Upper lobe of left lung (tissue), 4 donors: ENCODE measurements around the gene ST3GAL3.

Source experiments
- CTCF ChIP-seq, 6 experiments: fragments of 450-650 bp in 4 of 6; fragments of 200-600 bp in 2 of 6; sonication (generic) in 2 of 6; IDR thresholded peaks; one replicate each; pipeline ENCODE4 v1.5.1; 2016 to 2019; ENCODE audit warnings: antibody characterized with exemption in 6 of 6
- EP300 ChIP-seq, 4 donors: sonication (generic); formaldehyde crosslinking; IDR thresholded peaks; one replicate each; pipeline ENCODE4 v1.5.1; 2017; ENCODE audit warnings: antibody characterized with exemption in 4 of 4, control low read depth in 2 of 4
- POLR2A ChIP-seq, 4 donors: fragments of 450-650 bp; IDR thresholded peaks; one replicate each; pipeline ENCODE4 v1.5.1; 2016 to 2017; ENCODE audit warnings: antibody characterized with exemption in 4 of 4, mild to moderate bottlenecking in 2 of 4
- POLR2AphosphoS5 ChIP-seq, 2 donors: sonication (generic); formaldehyde crosslinking; IDR thresholded peaks; one replicate each; pipeline ENCODE4 v1.5.1; 2017; ENCODE audit warnings: antibody characterized with exemption in 2 of 2

- TF ChIP-seq CTCF (IDR thresholded peaks at IDR 0.05) (no peak), POLR2A (IDR thresholded peaks at IDR 0.05) (no peak), POLR2AphosphoS5 (IDR thresholded peaks at IDR 0.05) (no peak), EP300 (IDR thresholded peaks at IDR 0.05) (no peak)
Measured at GRCh38 chr1:43673261-43673660, 34.1 kb upstream of the ST3GAL3 start.
